Measurements from ENCODE around the gene AKT3.

The AKT3 gene

GRCh38 chr1:243763806-243764205, 86.2 kb downstream of the AKT3 start:
- no peaks in the 10 kb centered on the region for H3K36me3 ChIP-seq (ENCODE audit: control insufficient read depth, insufficient read depth, low read length)
- no peaks in the 10 kb centered on the region for H3K4me1 ChIP-seq (ENCODE audit: control insufficient read depth, insufficient read depth, low read length, poor library complexity, severe bottlenecking)
- H3K27me3 ChIP-seq (replicated peaks; ENCODE audit: control insufficient read depth, insufficient read depth, low read length, poor library complexity, severe bottlenecking) = no peaks in the 10 kb centered on the region
- no peaks in the 10 kb centered on the region for H3K9me3 ChIP-seq (ENCODE audit: control insufficient read depth, low read length)
- H3K27ac ChIP-seq (ENCODE audit: insufficient read depth, low read length, poor library complexity, severe bottlenecking) = no peak overlapping the region
- H3K4me3 ChIP-seq (ENCODE audit: insufficient read depth, low read depth, low read length, poor library complexity, severe bottlenecking) = no peak overlapping the region
- DNase-seq = no peak

- Histone ChIP-seq H3K27me3 (replicated peaks; ENCODE audit: control insufficient read depth, insufficient read depth, low read length, poor library complexity, severe bottlenecking) (no peaks in the 10 kb centered on the region), H3K27ac (ENCODE audit: insufficient read depth, low read length, poor library complexity, severe bottlenecking) (no peak overlapping the region), H3K4me1 (ENCODE audit: control insufficient read depth, insufficient read depth, low read length, poor library complexity, severe bottlenecking) (no peaks in the 10 kb centered on the region), H3K36me3 (ENCODE audit: control insufficient read depth, insufficient read depth, low read length) (no peaks in the 10 kb centered on the region), H3K9me3 (ENCODE audit: control insufficient read depth, low read length) (no peaks in the 10 kb centered on the region), H3K4me3 (ENCODE audit: insufficient read depth, low read depth, low read length, poor library complexity, severe bottlenecking) (no peak overlapping the region)
- no peak for DNase-seq
Observed at GRCh38 chr1:243758647-243759046, 91.4 kb downstream of the AKT3 start.

DNA sequence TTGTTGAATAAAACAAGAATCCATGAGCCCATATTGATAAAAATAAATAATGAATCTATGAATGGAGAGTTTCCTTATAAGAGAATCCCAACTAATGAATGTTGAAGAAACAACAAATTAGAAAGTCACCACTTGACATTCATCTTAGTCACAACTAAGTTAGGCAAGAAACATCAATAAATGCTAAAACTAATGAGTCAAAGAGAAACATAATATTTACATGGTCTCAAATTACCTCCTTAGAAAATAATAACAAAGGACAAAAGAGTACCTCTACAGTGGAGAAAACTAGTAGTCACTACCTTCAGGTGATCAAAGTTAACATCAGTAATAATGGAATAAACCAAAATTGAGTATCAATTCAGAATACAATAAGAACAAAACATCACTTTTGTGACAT, 93.5 kb downstream of the AKT3 start:
- no peaks in the 10 kb centered on the region for H3K9me3 ChIP-seq (ENCODE audit: control insufficient read depth, low read length)
- H3K4me1 ChIP-seq (ENCODE audit: control insufficient read depth, insufficient read depth, low read length, poor library complexity, severe bottlenecking) = no peaks in the 10 kb centered on the region
- no peak for DNase-seq
- H3K36me3 ChIP-seq (ENCODE audit: control insufficient read depth, insufficient read depth, low read length) = no peaks in the 10 kb centered on the region
- H3K27ac ChIP-seq (ENCODE audit: insufficient read depth, low read length, poor library complexity, severe bottlenecking) = no peak overlapping the region
- no peak overlapping the region for H3K4me3 ChIP-seq (ENCODE audit: insufficient read depth, low read depth, low read length, poor library complexity, severe bottlenecking)
- no peaks in the 10 kb centered on the region for H3K27me3 ChIP-seq (replicated peaks; ENCODE audit: control insufficient read depth, insufficient read depth, low read length, poor library complexity, severe bottlenecking)

GRCh38 chr1:243754348-243754747, 95.7 kb downstream of the AKT3 start:
- DNase-seq = no peak
- Histone ChIP-seq H3K27me3 (replicated peaks; ENCODE audit: control insufficient read depth, insufficient read depth, low read length, poor library complexity, severe bottlenecking) (no peaks in the 10 kb centered on the region), H3K4me3 (ENCODE audit: insufficient read depth, low read depth, low read length, poor library complexity, severe bottlenecking) (no peak overlapping the region), H3K27ac (ENCODE audit: insufficient read depth, low read length, poor library complexity, severe bottlenecking) (no peak overlapping the region), H3K36me3 (ENCODE audit: control insufficient read depth, insufficient read depth, low read length) (no peaks in the 10 kb centered on the region), H3K9me3 (ENCODE audit: control insufficient read depth, low read length) (no peaks in the 10 kb centered on the region), H3K4me1 (ENCODE audit: control insufficient read depth, insufficient read depth, low read length, poor library complexity, severe bottlenecking) (no peaks in the 10 kb centered on the region)

- Histone ChIP-seq H3K9me3 (ENCODE audit: control insufficient read depth, low read length) (no peaks in the 10 kb centered on the region), H3K27me3 (replicated peaks; ENCODE audit: control insufficient read depth, insufficient read depth, low read length, poor library complexity, severe bottlenecking) (no peaks in the 10 kb centered on the region), H3K27ac (ENCODE audit: insufficient read depth, low read length, poor library complexity, severe bottlenecking) (no peak overlapping the region), H3K4me1 (ENCODE audit: control insufficient read depth, insufficient read depth, low read length, poor library complexity, severe bottlenecking) (no peaks in the 10 kb centered on the region), H3K4me3 (ENCODE audit: insufficient read depth, low read depth, low read length, poor library complexity, severe bottlenecking) (no peak overlapping the region), H3K36me3 (ENCODE audit: control insufficient read depth, insufficient read depth, low read length) (no peaks in the 10 kb centered on the region)
- DNase-seq = no peak
Observed at GRCh38 chr1:243751506-243751905, 98.5 kb downstream of the AKT3 start.

- H3K27me3 ChIP-seq (replicated peaks; ENCODE audit: control insufficient read depth, insufficient read depth, low read length, poor library complexity, severe bottlenecking) = no peaks in the 10 kb centered on the region
- no peak overlapping the region for H3K27ac ChIP-seq (ENCODE audit: insufficient read depth, low read length, poor library complexity, severe bottlenecking)
- H3K4me3 ChIP-seq (ENCODE audit: insufficient read depth, low read depth, low read length, poor library complexity, severe bottlenecking) = no peak overlapping the region
- DNase-seq = no peak
- no peaks in the 10 kb centered on the region for H3K9me3 ChIP-seq (ENCODE audit: control insufficient read depth, low read length)
- no peaks in the 10 kb centered on the region for H3K4me1 ChIP-seq (ENCODE audit: control insufficient read depth, insufficient read depth, low read length, poor library complexity, severe bottlenecking)
- no peaks in the 10 kb centered on the region for H3K36me3 ChIP-seq (ENCODE audit: control insufficient read depth, insufficient read depth, low read length)
Observed at GRCh38 chr1:243748706-243749283, 101.2 kb downstream of the AKT3 start.

- Histone ChIP-seq H3K27me3 (replicated peaks; ENCODE audit: control insufficient read depth, insufficient read depth, low read length, poor library complexity, severe bottlenecking) (no peaks in the 10 kb centered on the region), H3K9me3 (ENCODE audit: control insufficient read depth, low read length) (no peaks in the 10 kb centered on the region), H3K4me3 (ENCODE audit: insufficient read depth, low read depth, low read length, poor library complexity, severe bottlenecking) (no peak overlapping the region), H3K4me1 (ENCODE audit: control insufficient read depth, insufficient read depth, low read length, poor library complexity, severe bottlenecking) (no peaks in the 10 kb centered on the region), H3K27ac (ENCODE audit: insufficient read depth, low read length, poor library complexity, severe bottlenecking) (no peak overlapping the region), H3K36me3 (ENCODE audit: control insufficient read depth, insufficient read depth, low read length) (no peaks in the 10 kb centered on the region)
- DNase-seq = no peak
Observed at GRCh38 chr1:243748227-243748626, 101.8 kb downstream of the AKT3 start.

- H3K4me3 ChIP-seq (ENCODE audit: insufficient read depth, low read depth, low read length, poor library complexity, severe bottlenecking) = no peak overlapping the region
- DNase-seq = no peak
- H3K4me1 ChIP-seq (ENCODE audit: control insufficient read depth, insufficient read depth, low read length, poor library complexity, severe bottlenecking) = no peaks in the 10 kb centered on the region
- H3K9me3 ChIP-seq (ENCODE audit: control insufficient read depth, low read length) = no peaks in the 10 kb centered on the region
- H3K27ac ChIP-seq (ENCODE audit: insufficient read depth, low read length, poor library complexity, severe bottlenecking) = no peak overlapping the region
- no peaks in the 10 kb centered on the region for H3K27me3 ChIP-seq (replicated peaks; ENCODE audit: control insufficient read depth, insufficient read depth, low read length, poor library complexity, severe bottlenecking)
- no peaks in the 10 kb centered on the region for H3K36me3 ChIP-seq (ENCODE audit: control insufficient read depth, insufficient read depth, low read length)
Observed at GRCh38 chr1:243746751-243747150, 103.3 kb downstream of the AKT3 start.

- H3K27ac ChIP-seq (ENCODE audit: insufficient read depth, low read length, poor library complexity, severe bottlenecking) = no peak overlapping the region
- DNase-seq = no peak
Observed at GRCh38 chr1:243745356-243745755, 104.7 kb downstream of the AKT3 start.

GRCh38 chr1:243742819-243743218, 107.2 kb downstream of the AKT3 start:
- Histone ChIP-seq H3K4me1 (ENCODE audit: control insufficient read depth, insufficient read depth, low read length, poor library complexity, severe bottlenecking) (no peaks in the 10 kb centered on the region), H3K4me3 (ENCODE audit: insufficient read depth, low read depth, low read length, poor library complexity, severe bottlenecking) (no peak overlapping the region), H3K27ac (ENCODE audit: insufficient read depth, low read length, poor library complexity, severe bottlenecking) (no peak overlapping the region), H3K36me3 (ENCODE audit: control insufficient read depth, insufficient read depth, low read length) (no peaks in the 10 kb centered on the region), H3K9me3 (ENCODE audit: control insufficient read depth, low read length) (no peaks in the 10 kb centered on the region), H3K27me3 (replicated peaks; ENCODE audit: control insufficient read depth, insufficient read depth, low read length, poor library complexity, severe bottlenecking) (no peaks in the 10 kb centered on the region)
- no peak for DNase-seq

More at GRCh38 chr1:243745356-243745755, 104.7 kb downstream of the AKT3 start:
- Histone ChIP-seq H3K4me3 (ENCODE audit: insufficient read depth, low read depth, low read length, poor library complexity, severe bottlenecking) (no peak overlapping the region), H3K4me1 (ENCODE audit: control insufficient read depth, insufficient read depth, low read length, poor library complexity, severe bottlenecking) (no peaks in the 10 kb centered on the region), H3K36me3 (ENCODE audit: control insufficient read depth, insufficient read depth, low read length) (no peaks in the 10 kb centered on the region), H3K27me3 (replicated peaks; ENCODE audit: control insufficient read depth, insufficient read depth, low read length, poor library complexity, severe bottlenecking) (no peaks in the 10 kb centered on the region), H3K9me3 (ENCODE audit: control insufficient read depth, low read length) (no peaks in the 10 kb centered on the region)

Data from effector memory CD4-positive, alpha-beta T cell (primary cell).